ENCODE data around the gene ACAT1.
"Not testable (repeated sequence)": the region's sequence is repeated elsewhere in the genome, so short reads cannot be mapped to it uniquely, and the experiment has no call there.

Gene ACAT1

GRCh38 chr11:108121274-108122155 is at the start of gene ACAT1:
TSS of gene ACAT1 (plus strand) at chr11:108121567. CDS start at chr11:108121607, 40 bp downstream.
- DNase-seq (ENCODE audit: low spot score) = peak; percentile 92

- no peak for DNase-seq (ENCODE audit: low spot score)
Observed at GRCh38 chr11:108084811-108085210, 36.6 kb upstream of the ACAT1 start.

GRCh38 chr11:108085672-108086071 is 35.7 kb upstream of the ACAT1 start:
- no peak for DNase-seq (ENCODE audit: low spot score)

- no peak for DNase-seq (ENCODE audit: low spot score)
Observed at GRCh38 chr11:108092134-108092533, 29.2 kb upstream of the ACAT1 start.

GRCh38 chr11:108093128-108093904 is 28.1 kb upstream of the ACAT1 start:
- DNase-seq (ENCODE audit: low spot score) = no peak

- no peak for DNase-seq (ENCODE audit: low spot score)
Observed at GRCh38 chr11:108097179-108097578, 24.2 kb upstream of the ACAT1 start.

GRCh38 chr11:108101090-108101775 is 20.1 kb upstream of the ACAT1 start:
- no peak for DNase-seq (ENCODE audit: low spot score)

GRCh38 chr11:108111126-108111525 is 10.2 kb upstream of the ACAT1 start:
- DNase-seq (ENCODE audit: low spot score) = no peak

- DNase-seq (ENCODE audit: low spot score) = no peak
Observed at GRCh38 chr11:108112057-108112456, 9.3 kb upstream of the ACAT1 start.

GRCh38 chr11:108115500-108116140 is 5.7 kb upstream of the ACAT1 start:
- peak; percentile 72 for DNase-seq (ENCODE audit: low spot score)

- DNase-seq (ENCODE audit: low spot score) = peak; percentile 87
Observed at GRCh38 chr11:108117746-108118371, 3.5 kb upstream of the ACAT1 start.

GRCh38 chr11:108120936-108121273 is 462 bp upstream of the ACAT1 start:
- DNase-seq (ENCODE audit: low spot score) = not testable (repeated sequence)

- DNase-seq (ENCODE audit: low spot score) = peak; percentile 79
Observed at GRCh38 chr11:108122166-108122628, 830 bp downstream of the ACAT1 start.

GRCh38 chr11:108125096-108125495 is 3.7 kb downstream of the ACAT1 start:
- no peak for DNase-seq (ENCODE audit: low spot score)

- DNase-seq (ENCODE audit: low spot score) = no peak
Observed at GRCh38 chr11:108128772-108129171, 7.4 kb downstream of the ACAT1 start.

GRCh38 chr11:108131993-108132392 is 10.6 kb downstream of the ACAT1 start:
- no peak for DNase-seq (ENCODE audit: low spot score)

- DNase-seq (ENCODE audit: low spot score) = not testable (repeated sequence)
Observed at GRCh38 chr11:108132993-108133538, 11.7 kb downstream of the ACAT1 start.

GRCh38 chr11:108135845-108136544 is 14.6 kb downstream of the ACAT1 start:
- DNase-seq (ENCODE audit: low spot score) = peak; percentile 54

GRCh38 chr11:108137212-108137611 is 15.8 kb downstream of the ACAT1 start:
- DNase-seq (ENCODE audit: low spot score) = no peak

GRCh38 chr11:108142304-108142703 is 20.9 kb downstream of the ACAT1 start:
- no peak for DNase-seq (ENCODE audit: low spot score)

All from RKO (cell line).